NCI-H345 treated with DMSO at 0.1 percent for 48 hours (cell line): ENCODE results near the gene SLC22A6.

Experiments
- DNase-seq: peaks from one replicate; lab custom pipeline; 2025; ENCODE audit not compliant: unreplicated experiment; lab: John Stamatoyannopoulos, UW

The SLC22A6 gene

GRCh38 chr11:62984451-62984991 is at the start of gene SLC22A6:
SLC22A6 (minus strand) TSS chr11:62984967; CDS start chr11:62984690, 277 bp downstream.
- DNase-seq: no peak

GRCh38 chr11:63032457-63032856 is 47.7 kb upstream of the SLC22A6 start:
- DNase-seq: no peak

GRCh38 chr11:63023841-63024648 is 39.3 kb upstream of the SLC22A6 start:
- peak; percentile 52 for DNase-seq

- DNase-seq: no peak
Measured at GRCh38 chr11:63023222-63023814, 38.6 kb upstream of the SLC22A6 start.

GRCh38 chr11:63022441-63022840 is 37.7 kb upstream of the SLC22A6 start:
- DNase-seq: no peak

- DNase-seq: no peak
Measured at GRCh38 chr11:63020671-63021291, 36.0 kb upstream of the SLC22A6 start.

GRCh38 chr11:63019506-63019905 is 34.7 kb upstream of the SLC22A6 start:
- DNase-seq: no peak

GRCh38 chr11:63017306-63017974 is 32.7 kb upstream of the SLC22A6 start:
- DNase-seq: peak; percentile 1

- DNase-seq: no peak
Measured at GRCh38 chr11:63015521-63016215, 30.9 kb upstream of the SLC22A6 start, which contains the start of gene SLC22A8. SLC22A8 (minus strand) TSS chr11:63015841; CDS start chr11:63014958, 883 bp downstream.

GRCh38 chr11:63014408-63015055 is 29.8 kb upstream of the SLC22A6 start:
- DNase-seq: no peak

GRCh38 chr11:63012839-63013238 is 28.1 kb upstream of the SLC22A6 start:
- DNase-seq: no peak

- no peak for DNase-seq
Measured at GRCh38 chr11:63012430-63012829, 27.7 kb upstream of the SLC22A6 start.

GRCh38 chr11:63010934-63011439 is 26.2 kb upstream of the SLC22A6 start:
- DNase-seq: no peak

GRCh38 chr11:63007920-63008319 is 23.2 kb upstream of the SLC22A6 start:
- DNase-seq: no peak

- DNase-seq: no peak
Measured at GRCh38 chr11:63001456-63001855, 16.7 kb upstream of the SLC22A6 start.

- no peak for DNase-seq
Measured at GRCh38 chr11:62999649-63000048, 14.9 kb upstream of the SLC22A6 start.

GRCh38 chr11:62999156-62999555 is 14.4 kb upstream of the SLC22A6 start:
- no peak for DNase-seq

GRCh38 chr11:62996271-62996670 is 11.5 kb upstream of the SLC22A6 start:
- DNase-seq: no peak

- no peak for DNase-seq
Measured at GRCh38 chr11:62994775-62995174, 10.0 kb upstream of the SLC22A6 start.

GRCh38 chr11:62988276-62988675 is 3.5 kb upstream of the SLC22A6 start:
- no peak for DNase-seq
